T follicular helper cell (primary cell): ENCODE results near the gene ZNF23.

Experiments
- DNase-seq: peaks from one replicate; pipeline ENCODE4 v3.0.0-alpha.2; 2020; ENCODE audit warnings: low read depth

ZNF23 gene

DNA sequence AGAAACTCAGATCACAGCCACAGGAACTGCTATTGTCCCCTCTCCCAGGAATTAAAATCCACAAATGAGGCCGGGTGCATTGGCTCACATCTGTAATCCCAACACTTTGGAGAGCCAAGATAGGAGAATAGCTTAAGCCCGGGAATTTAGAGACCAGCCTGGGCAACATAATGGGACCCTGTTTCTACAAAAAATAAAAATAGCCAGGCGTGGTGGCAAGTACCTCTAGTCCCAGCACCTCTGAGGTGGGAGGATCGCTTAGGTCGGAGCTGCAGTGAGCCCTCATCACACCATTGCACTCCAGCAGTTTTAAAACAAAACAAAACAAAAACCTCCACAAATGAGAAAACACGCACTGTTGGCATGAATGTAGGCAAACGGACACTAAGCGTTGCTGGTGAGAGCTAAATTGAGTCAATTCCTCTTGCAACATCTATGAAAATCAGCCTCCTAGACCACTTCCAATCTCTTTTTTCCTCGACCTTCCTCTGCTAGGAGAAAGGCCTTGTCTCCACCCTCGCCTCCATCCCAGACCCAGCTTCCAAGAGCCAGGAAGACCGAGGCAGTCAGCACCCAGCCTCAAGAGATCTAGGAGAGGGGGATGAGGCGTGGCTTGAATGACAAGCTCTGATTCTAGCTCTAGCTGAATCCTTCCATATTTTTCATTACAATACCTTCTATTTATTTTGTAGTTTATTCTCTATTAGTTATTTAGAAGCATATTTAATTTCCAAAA, 35.0 kb downstream of the ZNF23 start:
- no peak for DNase-seq

GRCh38 chr16:71426069-71426879, 35.8 kb downstream of the ZNF23 start:
- peak; percentile 67 for DNase-seq

- DNase-seq = no peak
Observed at GRCh38 chr16:71425746-71426068, 36.3 kb downstream of the ZNF23 start.

DNA sequence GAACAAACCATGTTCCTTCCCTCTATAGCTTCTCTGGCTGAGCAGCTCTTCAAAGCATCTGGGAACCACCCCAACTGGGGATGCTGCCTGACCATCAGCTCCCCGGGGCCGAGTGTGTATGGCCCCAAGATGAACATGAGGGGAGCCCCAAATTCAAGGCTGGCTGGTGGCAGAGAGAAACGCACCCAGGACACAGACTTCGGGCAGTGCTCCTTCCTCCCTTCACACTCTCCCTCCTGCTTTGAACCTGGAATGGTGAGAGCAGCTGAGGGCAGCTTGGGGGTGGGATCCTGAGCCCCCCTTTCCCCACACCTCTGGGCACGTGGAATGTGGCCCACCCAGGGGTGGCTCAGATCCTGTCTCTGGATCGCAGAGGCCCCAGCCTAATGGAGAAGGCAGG, 37.4 kb downstream of the ZNF23 start:
- no peak for DNase-seq

DNA sequence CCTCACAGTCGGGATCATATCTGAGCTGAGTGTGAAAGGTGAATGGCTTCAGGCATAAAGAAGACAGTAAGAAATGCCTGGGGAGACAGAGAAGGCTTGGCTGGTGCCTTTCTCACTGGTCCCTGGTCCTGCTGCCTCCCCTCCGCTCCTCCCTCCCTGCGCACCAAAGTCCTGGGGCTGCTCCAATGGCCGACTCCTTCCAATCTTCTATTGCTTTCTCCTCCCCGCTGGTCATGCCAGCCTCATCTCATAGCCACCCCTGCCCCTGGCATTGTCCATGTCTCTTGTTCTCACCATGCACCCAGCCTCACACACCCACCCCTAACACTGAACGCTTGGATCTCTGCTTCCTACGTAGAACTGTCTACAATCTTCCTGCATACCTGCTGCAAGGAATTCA, 38.2 kb downstream of the ZNF23 start:
- DNase-seq = no peak

GRCh38 chr16:71423016-71423415, 39.0 kb downstream of the ZNF23 start:
- no peak for DNase-seq

- DNase-seq = peak; percentile 23
Observed at GRCh38 chr16:71421911-71422310, 40.1 kb downstream of the ZNF23 start.

GRCh38 chr16:71414038-71414437, 48.0 kb downstream of the ZNF23 start:
- no peak for DNase-seq

DNA sequence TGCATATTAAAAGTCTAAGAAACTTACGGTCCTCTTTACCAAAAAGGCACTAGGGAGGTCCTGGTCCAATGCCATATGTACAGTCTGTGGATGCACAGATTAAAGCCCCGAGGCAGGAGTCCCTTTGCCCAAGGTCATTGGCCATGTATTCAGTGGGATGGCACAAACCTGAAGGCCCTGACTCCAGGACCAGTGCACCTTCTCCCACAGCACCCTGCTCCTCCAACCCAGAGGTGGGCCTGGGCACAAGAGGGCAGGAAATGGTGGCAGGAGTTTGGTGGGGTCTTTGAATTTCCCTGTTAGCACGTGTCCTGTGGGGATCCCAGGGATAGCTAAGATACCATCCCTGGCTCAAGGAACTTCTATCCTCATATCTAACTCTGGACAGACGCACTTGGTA, 48.7 kb downstream of the ZNF23 start:
- no peak for DNase-seq

GRCh38 chr16:71412270-71413160, 49.5 kb downstream of the ZNF23 start:
- peak; percentile 56 for DNase-seq

DNA sequence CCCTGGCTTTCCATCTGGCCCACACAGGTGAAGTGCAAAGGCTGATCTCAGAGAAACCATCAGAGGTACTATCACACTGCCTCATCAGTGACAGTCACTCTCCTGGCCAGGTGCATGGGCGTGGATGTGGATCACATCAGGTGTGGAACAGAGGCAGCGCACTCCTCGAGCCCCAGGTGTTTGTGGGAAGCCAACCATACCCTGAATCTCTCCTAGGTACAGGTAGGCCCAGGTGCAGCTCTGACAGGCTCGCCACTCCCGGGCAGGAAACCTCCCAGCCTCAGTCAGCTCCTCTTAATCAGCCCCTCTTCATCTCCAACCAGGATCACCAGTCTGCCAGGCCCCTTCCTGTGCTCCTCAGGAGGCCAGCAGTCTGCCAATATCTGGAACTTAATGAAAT, 51.9 kb downstream of the ZNF23 start:
- no peak for DNase-seq

- DNase-seq = no peak
Observed at GRCh38 chr16:71409011-71409775, 52.9 kb downstream of the ZNF23 start.

- no peak for DNase-seq
Observed at GRCh38 chr16:71408536-71408935, 53.5 kb downstream of the ZNF23 start.

- DNase-seq = no peak
Observed at GRCh38 chr16:71407731-71408130, 54.3 kb downstream of the ZNF23 start.

DNA sequence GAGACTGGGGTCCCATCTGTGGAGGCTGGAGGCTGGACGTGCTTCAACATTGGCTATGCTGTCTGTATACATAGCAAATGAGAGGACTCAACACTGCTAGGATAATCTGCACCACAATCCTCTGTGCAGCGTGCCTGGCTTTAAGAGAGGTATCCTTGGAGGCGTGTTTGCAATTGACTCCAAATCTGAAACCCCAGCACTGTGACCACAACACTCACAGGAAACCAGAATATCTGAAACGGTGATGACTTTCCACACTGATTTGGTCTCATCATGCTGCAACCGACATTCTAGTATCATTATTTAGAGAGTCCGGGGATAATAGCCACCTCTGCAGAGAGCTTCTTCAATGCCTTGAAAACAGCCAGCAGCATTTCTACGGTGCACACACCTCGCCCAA, 55.3 kb downstream of the ZNF23 start:
- DNase-seq = no peak

GRCh38 chr16:71406316-71406715, 55.7 kb downstream of the ZNF23 start:
- no peak for DNase-seq

DNA sequence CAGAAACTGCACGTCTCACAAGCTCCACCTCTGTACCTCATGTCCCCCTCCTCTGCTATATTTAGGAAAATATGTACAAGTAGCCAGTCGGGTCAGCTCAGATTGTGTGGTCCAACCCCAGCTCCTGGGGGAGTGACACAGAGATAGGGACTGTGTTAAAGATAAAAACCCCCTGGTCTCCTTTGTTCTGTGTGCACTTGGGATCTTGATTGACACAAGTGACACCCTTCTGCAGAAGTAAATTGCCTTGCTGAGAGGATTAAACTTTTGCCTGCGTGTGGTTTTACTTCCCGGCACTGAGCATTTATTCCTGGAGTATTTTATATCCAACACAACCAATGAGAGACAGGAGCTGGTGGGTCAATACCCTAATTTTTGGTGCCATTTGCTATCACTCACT, 57.7 kb downstream of the ZNF23 start:
- DNase-seq = no peak

DNA sequence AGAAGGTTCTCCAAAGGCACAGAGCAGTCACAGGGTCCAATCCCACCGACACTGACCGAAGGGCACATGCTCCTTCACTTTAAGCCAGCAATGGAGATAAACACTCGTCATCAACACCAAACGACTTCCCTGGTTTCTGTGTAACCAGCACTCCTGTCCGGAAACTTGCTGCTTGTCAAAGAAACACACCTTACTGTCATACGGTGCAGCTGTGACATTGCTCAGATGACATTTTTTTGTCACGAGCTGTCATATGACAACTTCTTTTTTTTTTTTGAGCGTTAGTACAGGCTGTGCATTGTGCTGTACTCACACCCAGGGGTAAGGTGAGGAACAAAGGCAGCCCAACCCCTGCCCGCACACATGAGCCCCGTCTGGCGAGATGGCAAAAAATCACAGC, 59.4 kb downstream of the ZNF23 start:
- DNase-seq = no peak

GRCh38 chr16:71402007-71402406, 60.0 kb downstream of the ZNF23 start:
- no peak for DNase-seq

DNA sequence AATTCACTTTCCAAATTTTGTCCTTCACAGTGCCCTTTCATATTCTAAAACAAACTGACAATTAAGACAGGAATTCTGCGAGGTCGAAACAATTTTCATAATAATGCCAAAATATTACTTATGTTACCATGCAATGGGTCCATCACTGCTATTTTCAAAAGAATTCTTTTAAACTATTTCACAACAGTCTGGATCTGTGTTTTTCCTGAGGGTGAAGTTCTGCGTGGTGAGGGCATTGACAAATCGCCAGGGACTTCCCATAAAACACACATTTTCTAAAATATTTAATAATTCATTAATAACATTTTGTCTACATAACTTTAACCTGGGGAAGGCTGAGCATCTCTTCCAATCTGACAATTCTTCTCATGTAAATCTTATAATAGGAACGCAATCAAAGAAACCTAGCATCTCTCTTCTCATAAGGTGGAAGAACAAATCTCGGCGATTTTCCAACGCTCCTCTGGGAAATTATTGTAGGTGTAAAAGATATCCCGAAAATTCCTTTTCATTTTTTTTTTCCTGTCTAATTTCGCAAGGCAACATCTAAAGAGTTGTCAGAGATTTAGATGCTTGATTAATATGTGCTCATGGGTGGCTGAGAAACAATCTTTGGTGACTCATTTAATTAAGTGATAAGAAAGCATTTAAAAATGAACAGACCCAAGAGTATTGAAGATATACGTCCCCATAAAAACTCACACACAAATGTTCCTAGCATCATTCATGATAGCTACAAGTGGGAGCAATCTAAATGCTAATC, 62.1 kb downstream of the ZNF23 start:
- DNase-seq = no peak
